MM.1S (cell line): ENCODE results near the gene CHD2.

Experiments
- CTCF ChIP-seq: fragments of 300-600 bp; sonication (generic); IDR thresholded peaks from 2 replicates; pipeline ENCODE4 v1.5.1; 2016; ENCODE audit warnings: antibody characterized with exemption, low read length, mixed read lengths
- EZH2 ChIP-seq: fragments of 300-600 bp; sonication (generic); optimal IDR thresholded peaks from 2 replicates; pipeline ENCODE3; 2017; ENCODE audit warnings: low read depth, mild to moderate bottlenecking, antibody characterized with exemption, low read length, mixed read lengths
- EZH2phosphoT487 ChIP-seq: fragments of 300-600 bp; sonication (generic); IDR thresholded peaks from 2 replicates; pipeline ENCODE4 v1.6.1; 2018; ENCODE audit warnings: antibody characterized with exemption, low read length

GRCh38 chr15:93047621-93048425 is 147.7 kb downstream of the CHD2 start:
- TF ChIP-seq EZH2phosphoT487 = no peak
- TF ChIP-seq EZH2 = no peak
- TF ChIP-seq CTCF = no peak
